ENCODE data around the gene ZCCHC7. TPM values are rescaled to one million over a fixed set of nuclear protein-coding genes. Genes with fewer than 3 reads are reported as not detected.

ZCCHC7 gene
- total and polyA plus RNA-seq, 2 donors (not counting 3 experiments of a cell fraction or from before 2014, with no cell fraction given) = 7.4 to 14.8 TPM

DNA sequence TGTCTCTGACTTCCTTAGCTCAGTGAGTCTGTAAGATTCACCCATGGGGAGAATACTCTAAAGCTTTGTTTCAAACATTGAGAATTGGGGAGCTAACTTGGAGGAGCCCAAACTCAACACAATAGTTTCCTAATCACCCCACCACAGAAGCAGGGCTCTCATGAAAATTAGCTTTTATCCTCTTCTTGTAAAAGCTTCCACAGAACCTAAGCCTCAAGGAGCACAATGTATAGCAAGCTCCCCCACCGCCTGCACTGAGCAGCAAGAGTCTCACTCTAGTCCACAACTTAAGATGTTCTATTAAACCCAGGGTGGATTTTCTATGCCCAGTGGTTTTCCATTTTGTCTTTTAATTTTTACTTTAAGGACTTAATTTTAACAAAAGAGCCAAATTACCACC, 253.2 kb downstream of the ZCCHC7 start:
- Histone ChIP-seq H3K9me1 (replicated peaks; ENCODE audit: control insufficient read depth, extremely low read depth, insufficient read depth, low read length) (no peaks in the 10 kb centered on the region), H3K27me3 (ENCODE audit: control insufficient read depth in 2 of 2, insufficient read depth in 2 of 2, low read length in 2 of 2) (no peaks in the 10 kb centered on the region), H4K20me1 (replicated peaks; ENCODE audit: control insufficient read depth, extremely low read depth, insufficient read depth, low read length) (no peaks in the 10 kb centered on the region), H3K9me3 (replicated peaks; ENCODE audit: control insufficient read depth, insufficient read depth, low read length) (no peaks in the 10 kb centered on the region), H3K4me3 (replicated peaks in 1 of 3; ENCODE audit: insufficient read depth in 1 of 3, low read depth in 1 of 3, low read length in 3 of 3) (no peak overlapping the region), H2AFZ (ENCODE audit: low read depth, low read length) (no peak overlapping the region), H3K79me2 (ENCODE audit: control insufficient read depth, insufficient read depth, low read length) (no peaks in the 10 kb centered on the region), H3K36me3 (ENCODE audit: control insufficient read depth in 2 of 2, extremely low read depth in 1 of 2, insufficient read depth in 2 of 2, low read length in 2 of 2) (no peaks in the 10 kb centered on the region), H3K4me2 (ENCODE audit: insufficient read depth, low read length) (no peak overlapping the region), H3K27ac (ENCODE audit: insufficient read depth, low read depth, low read length) (no peak overlapping the region), H3K9ac (replicated peaks; ENCODE audit: extremely low read depth, insufficient read depth, low read length) (no peak overlapping the region), H3K4me1 (ENCODE audit: control insufficient read depth, extremely low read depth, insufficient read depth, low read length) (no peaks in the 10 kb centered on the region)
- no peak for DNase-seq (ENCODE audit: low read depth, low spot score)
- ChIA-PET POLR2A (no interaction called here), CTCF (interaction anchor here (0.8 to 1.8 kb wide), 3 partner anchors 23 to 378 kb away, joined by 3 to 5 read pairs (median 3); no protein-coding TSS in a partner anchor)
- dilution Hi-C loops (cut with MboI; ENCODE audit: extremely low pct_ligation_motif_present, low sequenced_read_pairs) (no loop called here), intact Hi-C loops (cut with micrococcal nuclease) (no loop called here)
- no TSS peak for BruUV-seq (replicated peaks)
- no peak for FAIRE-seq
- no peak for TF ChIP-seq FOS (IDR thresholded peaks at IDR 0.05; ENCODE audit: borderline replicate concordance, insufficient read depth, low read length)
- TF ChIP-seq, protein P1, sequence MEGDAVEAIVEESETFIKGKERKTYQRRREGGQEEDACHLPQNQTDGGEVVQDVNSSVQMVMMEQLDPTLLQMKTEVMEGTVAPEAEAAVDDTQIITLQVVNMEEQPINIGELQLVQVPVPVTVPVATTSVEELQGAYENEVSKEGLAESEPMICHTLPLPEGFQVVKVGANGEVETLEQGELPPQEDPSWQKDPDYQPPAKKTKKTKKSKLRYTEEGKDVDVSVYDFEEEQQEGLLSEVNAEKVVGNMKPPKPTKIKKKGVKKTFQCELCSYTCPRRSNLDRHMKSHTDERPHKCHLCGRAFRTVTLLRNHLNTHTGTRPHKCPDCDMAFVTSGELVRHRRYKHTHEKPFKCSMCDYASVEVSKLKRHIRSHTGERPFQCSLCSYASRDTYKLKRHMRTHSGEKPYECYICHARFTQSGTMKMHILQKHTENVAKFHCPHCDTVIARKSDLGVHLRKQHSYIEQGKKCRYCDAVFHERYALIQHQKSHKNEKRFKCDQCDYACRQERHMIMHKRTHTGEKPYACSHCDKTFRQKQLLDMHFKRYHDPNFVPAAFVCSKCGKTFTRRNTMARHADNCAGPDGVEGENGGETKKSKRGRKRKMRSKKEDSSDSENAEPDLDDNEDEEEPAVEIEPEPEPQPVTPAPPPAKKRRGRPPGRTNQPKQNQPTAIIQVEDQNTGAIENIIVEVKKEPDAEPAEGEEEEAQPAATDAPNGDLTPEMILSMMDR (IDR thresholded peaks at IDR 0.05; ENCODE audit: extremely low read depth in 1 of 2, insufficient read depth in 1 of 2, low read depth in 1 of 2, low read length in 2 of 2) = no peak
- no peak for TF ChIP-seq EZH2 (IDR thresholded peaks at IDR 0.05; ENCODE audit: borderline replicate concordance, low read depth, low read length, severe bottlenecking)
- TF ChIP-seq, protein P2, sequence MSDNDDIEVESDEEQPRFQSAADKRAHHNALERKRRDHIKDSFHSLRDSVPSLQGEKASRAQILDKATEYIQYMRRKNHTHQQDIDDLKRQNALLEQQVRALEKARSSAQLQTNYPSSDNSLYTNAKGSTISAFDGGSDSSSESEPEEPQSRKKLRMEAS (IDR thresholded peaks at IDR 0.05; ENCODE audit: insufficient read depth, insufficient read length) = no peak
- no peak for TF ChIP-seq MYC (IDR thresholded peaks at IDR 0.05; ENCODE audit: low read depth, low read length)
- TF ChIP-seq POLR2AphosphoS5 (IDR thresholded peaks at IDR 0.05; ENCODE audit: insufficient read depth, low read depth, low read length) = no peak
- TF ChIP-seq GATA2 (IDR thresholded peaks at IDR 0.05; ENCODE audit: insufficient read depth, insufficient read length, low read depth, low read length) = no peak
- no peak for TF ChIP-seq JUN (IDR thresholded peaks at IDR 0.05; ENCODE audit: borderline replicate concordance, insufficient read depth, insufficient read length, low read depth)
- no peak for TF ChIP-seq POLR2A (IDR thresholded peaks at IDR 0.05; ENCODE audit: low read depth, low read length)
